OCI-LY1 (cell line): ENCODE data around the gene SH3GL2.

Source experiments
- CTCF ChIP-seq: fragments of 200-600 bp; sonication (generic), shearing (Covaris generic); IDR thresholded peaks from 2 replicates; pipeline ENCODE4 v1.5.1; 2017; ENCODE audit warnings: mild to moderate bottlenecking, antibody characterized with exemption, low read length, moderate library complexity, mixed read lengths
- EZH2 ChIP-seq: fragments of 200-600 bp; sonication (generic), shearing (Covaris generic); IDR thresholded peaks from 2 replicates; pipeline ENCODE4 v1.8.0; 2017; ENCODE audit warnings: borderline replicate concordance, mixed run types, mild to moderate bottlenecking, antibody characterized with exemption, low read length, moderate library complexity, mixed read lengths

GRCh38 chr9:17588941-17589340 lies 10.1 kb downstream of the SH3GL2 start:
- TF ChIP-seq CTCF = no peak
- TF ChIP-seq EZH2 = no peak
